NCI-H82 treated with DMSO at 0.1 percent for 48 hours (cell line): Measurements from ENCODE around the gene TMEM115.

Experiments used
- DNase-seq: peaks from one replicate; lab custom pipeline; 2025; ENCODE audit not compliant: unreplicated experiment; lab: John Stamatoyannopoulos, UW

The TMEM115 gene

GRCh38 chr3:50358911-50359759 is at the start of gene TMEM115:
Gene TMEM115, minus strand, starts transcription at chr3:50359521. Its CDS starts 458 bp downstream, at chr3:50359063.
- peak; percentile 92 for DNase-seq

GRCh38 chr3:50408443-50408944 is 49.2 kb upstream of the TMEM115 start:
- DNase-seq = no peak

GRCh38 chr3:50406487-50406886 is 47.2 kb upstream of the TMEM115 start:
- no peak for DNase-seq

- DNase-seq = no peak
Observed at GRCh38 chr3:50405249-50405648, 45.9 kb upstream of the TMEM115 start.

- DNase-seq = no peak
Observed at GRCh38 chr3:50401978-50402595, 42.8 kb upstream of the TMEM115 start.

GRCh38 chr3:50396502-50396901 is 37.2 kb upstream of the TMEM115 start:
- no peak for DNase-seq

GRCh38 chr3:50395070-50395860 is 35.9 kb upstream of the TMEM115 start:
- DNase-seq = no peak

GRCh38 chr3:50393061-50393460 is 33.7 kb upstream of the TMEM115 start:
- no peak for DNase-seq

- no peak for DNase-seq
Observed at GRCh38 chr3:50392101-50392715, 32.9 kb upstream of the TMEM115 start.

- no peak for DNase-seq
Observed at GRCh38 chr3:50390508-50391224, 31.3 kb upstream of the TMEM115 start.

- DNase-seq = no peak
Observed at GRCh38 chr3:50389414-50389767, 30.1 kb upstream of the TMEM115 start.

- no peak for DNase-seq
Observed at GRCh38 chr3:50388720-50389413, 29.5 kb upstream of the TMEM115 start.

GRCh38 chr3:50388016-50388719 is 28.8 kb upstream of the TMEM115 start:
- no peak for DNase-seq

GRCh38 chr3:50385754-50386153 is 26.4 kb upstream of the TMEM115 start:
- no peak for DNase-seq

- DNase-seq = no peak
Observed at GRCh38 chr3:50383750-50384149, 24.4 kb upstream of the TMEM115 start.

GRCh38 chr3:50382722-50383121 is 23.4 kb upstream of the TMEM115 start:
- no peak for DNase-seq

GRCh38 chr3:50381383-50381782 is 22.1 kb upstream of the TMEM115 start:
- DNase-seq = peak; percentile 36

- DNase-seq = no peak
Observed at GRCh38 chr3:50380405-50381085, 21.2 kb upstream of the TMEM115 start.

- no peak for DNase-seq
Observed at GRCh38 chr3:50378757-50379156, 19.4 kb upstream of the TMEM115 start.
